ENCODE data around the gene HYDIN. TPM values are rescaled to one million over a fixed set of nuclear protein-coding genes. Genes with fewer than 3 reads are reported as not detected.

HYDIN gene
- polyA plus RNA-seq, 2 of the 4 experiments (the other 2 are of a cell fraction), result 0.23 to 0.41 TPM

DNA sequence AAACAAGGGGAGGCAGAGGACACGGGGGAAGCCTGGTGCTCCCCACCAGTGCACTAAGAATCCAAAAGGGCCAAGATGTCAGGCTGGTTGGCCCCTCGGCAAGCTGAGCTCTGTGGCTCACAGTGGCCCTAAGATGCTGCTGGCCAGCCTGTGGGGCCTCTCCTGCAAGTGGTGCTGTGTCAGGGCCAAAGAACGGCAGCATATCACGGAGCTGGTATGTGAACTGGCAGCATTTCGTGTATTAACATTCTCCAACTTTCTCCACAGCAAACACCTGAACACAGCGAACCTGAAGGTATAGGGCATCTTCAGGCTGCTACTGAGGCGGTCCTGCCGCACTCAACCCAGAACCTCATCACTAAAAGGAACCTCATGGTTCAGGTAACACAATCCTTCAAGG, 464.3 kb downstream of the HYDIN start (continued):
- TF ChIP-seq ZSCAN20 (CRISPR knock-in tag; IDR thresholded peaks at IDR 0.05), result no peak
- no peak for TF ChIP-seq FOXS1 (CRISPR knock-in tag; IDR thresholded peaks at IDR 0.05)
- TF ChIP-seq, protein P1, sequence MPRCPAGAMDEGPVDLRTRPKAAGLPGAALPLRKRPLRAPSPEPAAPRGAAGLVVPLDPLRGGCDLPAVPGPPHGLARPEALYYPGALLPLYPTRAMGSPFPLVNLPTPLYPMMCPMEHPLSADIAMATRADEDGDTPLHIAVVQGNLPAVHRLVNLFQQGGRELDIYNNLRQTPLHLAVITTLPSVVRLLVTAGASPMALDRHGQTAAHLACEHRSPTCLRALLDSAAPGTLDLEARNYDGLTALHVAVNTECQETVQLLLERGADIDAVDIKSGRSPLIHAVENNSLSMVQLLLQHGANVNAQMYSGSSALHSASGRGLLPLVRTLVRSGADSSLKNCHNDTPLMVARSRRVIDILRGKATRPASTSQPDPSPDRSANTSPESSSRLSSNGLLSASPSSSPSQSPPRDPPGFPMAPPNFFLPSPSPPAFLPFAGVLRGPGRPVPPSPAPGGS (IDR thresholded peaks at IDR 0.05), result no peak
- no peak for TF ChIP-seq JUNB (IDR thresholded peaks at IDR 0.05)
- no peak for TF ChIP-seq JUN (IDR thresholded peaks at IDR 0.05)

DNA sequence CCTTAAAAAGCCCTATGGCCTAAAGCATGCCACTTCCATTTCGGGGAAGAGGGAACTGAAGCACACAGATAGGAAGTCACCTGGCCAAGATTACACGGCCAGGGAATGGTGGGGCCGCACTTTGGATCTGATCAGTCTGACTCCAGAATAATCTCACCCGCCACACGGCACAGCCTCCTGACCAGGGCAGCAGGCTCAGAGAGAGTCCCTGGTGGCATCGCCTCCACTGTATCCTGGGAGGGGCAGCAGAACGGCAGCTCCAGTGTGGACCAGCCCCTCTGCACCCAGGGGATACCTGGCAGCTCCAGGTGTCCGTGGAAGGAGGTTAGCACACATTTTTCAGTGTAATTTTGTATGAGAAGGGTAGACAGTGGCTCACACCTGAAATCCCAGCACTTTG, 465.0 kb downstream of the HYDIN start:
- DNase-seq (ENCODE audit: low read depth in 1 of 2, low spot score in 1 of 2) (no peak), ATAC-seq (no peak), FAIRE-seq (no peak)
- Histone ChIP-seq H3K4me1 (peaks cover 34% of the 10 kb centered on the region), H3K4me3 (no peak overlapping the region), H3K9me3 (no peaks in the 10 kb centered on the region), H3K4me2 (no peak overlapping the region), H3K27ac (no peak overlapping the region)
- no peak for TF ChIP-seq FOSL2 (IDR thresholded peaks at IDR 0.05)
- TF ChIP-seq FOSL2 (CRISPR knock-in tag; IDR thresholded peaks at IDR 0.05), result no peak
- no peak for TF ChIP-seq HDAC2 (IDR thresholded peaks at IDR 0.05)
- TF ChIP-seq BHLHE40 (IDR thresholded peaks at IDR 0.05; ENCODE audit: low read depth, low read length), result no peak
- TF ChIP-seq HOXA7 (CRISPR knock-in tag; IDR thresholded peaks at IDR 0.05), result no peak
- no peak for TF ChIP-seq SMC3 (IDR thresholded peaks at IDR 0.05)
- TF ChIP-seq, protein P2, sequence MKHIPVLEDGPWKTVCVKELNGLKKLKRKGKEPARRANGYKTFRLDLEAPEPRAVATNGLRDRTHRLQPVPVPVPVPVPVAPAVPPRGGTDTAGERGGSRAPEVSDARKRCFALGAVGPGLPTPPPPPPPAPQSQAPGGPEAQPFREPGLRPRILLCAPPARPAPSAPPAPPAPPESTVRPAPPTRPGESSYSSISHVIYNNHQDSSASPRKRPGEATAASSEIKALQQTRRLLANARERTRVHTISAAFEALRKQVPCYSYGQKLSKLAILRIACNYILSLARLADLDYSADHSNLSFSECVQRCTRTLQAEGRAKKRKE (CRISPR knock-in tag; IDR thresholded peaks at IDR 0.05; ENCODE audit: low read depth), result no peak
- 99% methylated on average over 6 of the region's 8 CpGs for WGBS (ENCODE audit: missing lambda C conversion rate)
- CTCF ChIA-PET, result interaction anchor here (0.7 to 17.5 kb wide), 6 partner anchors 15 to 846 kb away, joined by 3 to 463 read pairs (median 3); partner anchors contain the start of gene MTSS2
- POLR2A ChIA-PET, result no interaction called here

DNA sequence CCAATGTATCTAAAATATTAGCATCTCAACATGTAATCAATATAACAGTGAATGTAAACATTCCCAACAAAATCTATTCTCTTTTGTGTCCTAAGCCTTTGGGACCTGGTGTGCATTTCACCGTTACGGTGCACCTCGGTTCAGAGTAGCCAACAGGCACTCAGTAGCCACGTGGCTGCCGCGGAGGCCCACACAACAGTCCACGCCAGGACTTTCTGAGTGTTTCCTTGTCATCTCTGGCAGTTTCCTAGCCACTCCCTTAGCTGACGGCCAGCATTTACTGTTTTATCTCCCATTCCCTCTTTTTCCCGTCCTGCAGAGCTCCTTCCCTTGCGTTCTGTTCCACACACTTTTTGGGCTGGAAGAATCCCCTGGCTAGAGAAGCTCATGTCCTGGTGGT, 465.9 kb downstream of the HYDIN start:
- ChIA-PET POLR2A (no interaction called here), CTCF (interaction anchor here (1.2 to 17.5 kb wide), 3 partner anchors 50 to 847 kb away, joined by 3 to 463 read pairs (median 4); partner anchors contain the start of gene MTSS2)
- DNase-seq (ENCODE audit: low read depth in 1 of 2, low spot score in 1 of 2), result no peak
- Histone ChIP-seq H3K9me3 (no peaks in the 10 kb centered on the region), H3K4me2 (no peak overlapping the region), H3K27ac (no peak overlapping the region), H3K4me1 (peaks cover 42% of the 10 kb centered on the region), H3K4me3 (no peak overlapping the region)
- WGBS (ENCODE audit: missing lambda C conversion rate), result 93% methylated on average over 10 of the region's 10 CpGs
- no peak for FAIRE-seq
- no peak for ATAC-seq
- TF ChIP-seq, protein P3, sequence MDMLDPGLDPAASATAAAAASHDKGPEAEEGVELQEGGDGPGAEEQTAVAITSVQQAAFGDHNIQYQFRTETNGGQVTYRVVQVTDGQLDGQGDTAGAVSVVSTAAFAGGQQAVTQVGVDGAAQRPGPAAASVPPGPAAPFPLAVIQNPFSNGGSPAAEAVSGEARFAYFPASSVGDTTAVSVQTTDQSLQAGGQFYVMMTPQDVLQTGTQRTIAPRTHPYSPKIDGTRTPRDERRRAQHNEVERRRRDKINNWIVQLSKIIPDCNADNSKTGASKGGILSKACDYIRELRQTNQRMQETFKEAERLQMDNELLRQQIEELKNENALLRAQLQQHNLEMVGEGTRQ (IDR thresholded peaks at IDR 0.05), result no peak
- no peak for TF ChIP-seq SREBF2 (IDR thresholded peaks at IDR 0.05)
- no peak for TF ChIP-seq NFE2L2 (conservative IDR thresholded peaks at IDR 0.05; ENCODE audit: low read length)
- no peak for TF ChIP-seq FOSB (CRISPR knock-in tag; IDR thresholded peaks at IDR 0.05)
- no peak for TF ChIP-seq KDM5A (IDR thresholded peaks at IDR 0.05)
- TF ChIP-seq NR3C1 (IDR thresholded peaks at IDR 0.05), result no peak
- TF ChIP-seq ESRRA (IDR thresholded peaks at IDR 0.05; ENCODE audit: borderline replicate concordance, low read length), result no peak
- no peak for TF ChIP-seq RARB (CRISPR knock-in tag; IDR thresholded peaks at IDR 0.05)
- TF ChIP-seq ZNF302 (CRISPR knock-in tag; IDR thresholded peaks at IDR 0.05), result no peak
- no peak for TF ChIP-seq TFCP2L1 (CRISPR knock-in tag; IDR thresholded peaks at IDR 0.05)
- TF ChIP-seq, protein P4, sequence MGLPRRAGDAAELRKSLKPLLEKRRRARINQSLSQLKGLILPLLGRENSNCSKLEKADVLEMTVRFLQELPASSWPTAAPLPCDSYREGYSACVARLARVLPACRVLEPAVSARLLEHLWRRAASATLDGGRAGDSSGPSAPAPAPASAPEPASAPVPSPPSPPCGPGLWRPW (IDR thresholded peaks at IDR 0.05), result no peak
- no peak for TF ChIP-seq HOXA7 (CRISPR knock-in tag; IDR thresholded peaks at IDR 0.05)
- TF ChIP-seq, protein P5, sequence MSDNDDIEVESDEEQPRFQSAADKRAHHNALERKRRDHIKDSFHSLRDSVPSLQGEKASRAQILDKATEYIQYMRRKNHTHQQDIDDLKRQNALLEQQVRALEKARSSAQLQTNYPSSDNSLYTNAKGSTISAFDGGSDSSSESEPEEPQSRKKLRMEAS (IDR thresholded peaks at IDR 0.05), result no peak
- no peak for TF ChIP-seq HDAC2 (IDR thresholded peaks at IDR 0.05)
- TF ChIP-seq EHF (CRISPR knock-in tag; IDR thresholded peaks at IDR 0.05), result no peak
- no peak for TF ChIP-seq FOXS1 (CRISPR knock-in tag; IDR thresholded peaks at IDR 0.05)

Data from A549 (cell line).